GM20000 (cell line): ENCODE results near the gene NCEH1.
"Not testable (repeated sequence)": the region's sequence is repeated elsewhere in the genome, so short reads cannot be mapped to it uniquely, and the experiment has no call there.

Experiments used
- DNase-seq: peaks from one replicate; pipeline ENCODE4 v3.0.0; 2012; ENCODE audit warnings: low spot score
- CTCF ChIP-seq: IDR thresholded peaks from 2 replicates; pipeline ENCODE4 v1.5.1; 2012; ENCODE audit warnings: mild to moderate bottlenecking, control low read depth; ENCODE audit errors: extremely low read depth, missing control alignments

Gene NCEH1

DNA sequence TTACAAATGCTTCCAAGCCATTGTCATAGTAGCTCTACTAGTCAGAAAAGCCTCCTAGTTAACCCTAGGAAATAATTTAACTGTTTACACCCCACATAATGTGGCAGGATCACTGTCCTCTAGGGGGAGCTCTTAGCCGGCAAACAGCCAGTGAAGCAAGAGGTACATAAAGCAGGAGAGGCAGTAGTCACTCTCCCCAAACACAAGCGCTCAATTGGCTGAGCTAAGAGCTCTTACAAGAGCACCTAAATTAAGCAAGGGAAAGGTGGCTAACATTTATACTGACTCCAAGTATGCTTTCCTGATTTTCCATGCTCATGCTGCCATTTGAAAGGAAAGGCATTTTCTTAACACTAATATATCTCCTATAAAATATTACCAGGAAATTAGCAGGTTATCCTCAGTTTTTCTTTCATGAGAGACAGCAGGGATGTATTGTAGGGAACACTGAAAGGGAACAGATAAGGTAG, 37.6 kb downstream of the NCEH1 start:
- DNase-seq = peak; percentile 42
- peak; percentile 70 for TF ChIP-seq CTCF

- no peak for DNase-seq
- no peak for TF ChIP-seq CTCF
Measured at GRCh38 chr3:172669021-172669420, 41.8 kb downstream of the NCEH1 start.

GRCh38 chr3:172666873-172667694, 43.8 kb downstream of the NCEH1 start:
- peak; percentile 78 for TF ChIP-seq CTCF

DNA sequence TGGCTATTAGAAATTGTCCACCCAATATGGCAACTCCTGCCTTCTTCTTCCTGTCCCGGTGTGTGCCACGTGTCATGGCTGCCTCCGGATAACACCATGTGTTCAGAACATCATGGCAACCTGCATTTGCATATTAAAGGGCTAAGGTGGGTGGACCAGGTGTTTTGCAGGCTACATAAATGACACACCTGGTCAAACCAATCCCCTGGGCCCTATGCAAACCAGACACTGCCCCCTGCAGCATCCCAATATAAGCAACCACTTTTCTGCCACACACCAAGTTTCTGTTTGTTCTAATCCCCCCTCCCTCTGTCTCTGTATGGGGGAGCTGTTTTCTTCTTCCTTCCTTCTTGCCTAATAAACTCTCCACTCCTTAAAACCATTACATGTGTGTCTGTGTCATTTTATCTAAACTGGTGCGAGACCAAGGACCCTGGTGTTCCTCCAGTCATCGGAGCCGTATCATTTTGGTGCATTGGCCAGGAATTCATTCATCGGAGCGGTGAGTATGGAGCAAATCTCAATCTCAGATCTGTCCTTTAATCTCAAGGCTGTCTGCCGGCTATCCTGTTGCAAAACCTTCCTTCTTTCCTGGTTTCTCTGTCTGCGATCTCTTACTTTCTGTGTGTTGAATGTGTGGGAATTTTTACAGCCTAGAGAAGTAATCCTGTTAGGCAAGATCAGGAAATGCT, 44.5 kb downstream of the NCEH1 start:
- no peak for DNase-seq
- no peak for TF ChIP-seq CTCF

More at GRCh38 chr3:172666873-172667694, 43.8 kb downstream of the NCEH1 start:
- peak; percentile 56 for DNase-seq

- not testable (repeated sequence) for DNase-seq
Measured at GRCh38 chr3:172665510-172665909, 45.4 kb downstream of the NCEH1 start.

GRCh38 chr3:172660421-172660820, 50.4 kb downstream of the NCEH1 start:
- not testable (repeated sequence) for DNase-seq

DNA sequence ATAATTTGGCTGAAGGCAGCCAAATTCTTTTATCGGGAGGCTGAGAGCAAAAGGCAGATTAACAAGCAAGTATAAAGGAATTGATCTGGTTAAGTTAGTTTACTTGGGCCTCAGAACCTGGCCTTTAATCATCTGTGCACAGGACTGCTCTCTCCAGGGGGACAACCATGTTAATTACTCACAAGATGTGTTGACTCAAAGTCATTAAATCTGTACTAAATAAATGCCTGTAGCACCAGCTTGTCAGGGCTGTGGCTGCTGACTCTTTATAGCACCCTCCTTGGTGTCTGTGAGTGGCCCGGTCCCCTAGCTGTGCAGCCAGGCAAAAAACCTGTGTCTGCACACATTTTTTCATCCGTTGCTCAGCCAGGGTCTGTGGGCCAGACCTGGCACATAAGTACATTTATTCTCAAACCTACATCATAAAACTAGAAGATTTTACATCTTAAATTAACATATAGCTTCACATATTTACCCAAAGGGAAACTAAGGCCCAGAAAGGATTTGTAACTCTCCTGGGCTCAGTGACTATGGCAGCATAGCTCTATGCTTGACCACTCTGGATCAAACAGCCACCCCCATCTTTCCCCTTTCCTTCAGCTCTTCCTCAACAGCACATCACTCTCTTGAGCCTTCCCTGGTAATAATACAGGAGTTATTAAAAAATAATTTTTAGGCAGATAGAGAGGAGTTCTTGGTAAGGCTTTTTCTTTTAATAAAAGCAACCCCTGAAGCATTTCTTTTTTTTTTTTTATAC, 51.4 kb downstream of the NCEH1 start:
- TF ChIP-seq CTCF = no peak
- DNase-seq = no peak
